ENCODE data around the gene SLC26A6. TPM values are rescaled to one million over a fixed set of nuclear protein-coding genes. Genes with fewer than 3 reads are reported as not detected.
A peak's percentile ranks its signal among the peaks of the same experiment; 100 is the strongest.

Gene SLC26A6
- total and polyA plus RNA-seq, 8 donors, result 14.0 to 34.9 (median 16.5) TPM

DNA sequence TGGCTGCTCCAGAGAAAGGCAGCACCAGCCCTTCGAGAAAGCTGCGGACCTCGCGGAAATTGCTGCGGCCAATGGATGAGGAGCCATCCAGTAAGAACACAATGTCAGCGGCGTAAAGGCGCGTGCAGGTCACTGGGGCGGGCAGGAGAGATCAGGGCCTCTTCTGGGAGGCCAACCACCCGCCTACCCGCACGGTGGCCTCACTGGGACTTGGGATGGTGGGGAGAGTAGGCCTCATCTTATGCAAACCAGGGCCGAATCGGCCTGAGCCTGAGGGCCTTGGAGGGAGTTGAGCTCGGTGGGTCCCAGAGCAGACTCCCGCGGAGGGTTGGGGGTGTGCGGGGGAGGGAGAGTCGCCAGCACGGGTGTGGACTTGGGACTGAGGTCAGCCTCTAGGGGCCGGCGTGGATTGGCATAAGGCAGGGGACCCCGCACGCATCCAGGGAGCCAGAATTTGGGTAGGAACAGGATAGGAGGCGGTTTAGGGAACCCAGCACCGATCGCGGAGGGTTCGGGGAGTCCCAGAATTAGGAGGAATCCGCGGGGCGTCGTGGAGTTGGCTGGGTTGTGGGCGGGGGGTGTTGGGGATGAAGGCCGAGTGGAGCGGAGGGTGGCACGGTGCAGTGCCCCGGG, 40.7 kb downstream of the SLC26A6 start:
- Histone ChIP-seq H3K4me3 (peak overlapping the region in 1 of 2 donors; percentile 15), H3K36me3 (peaks cover 0 to 29% of the 10 kb centered on the region in 2 donors), H3K27me3 (peaks cover 7 to 55% of the 10 kb centered on the region in 2 donors), H3K27ac (no peak overlapping the region), H3K9me3 (no peaks in the 10 kb centered on the region), H3K4me1 (peaks cover 4 to 22% of the 10 kb centered on the region in 2 donors)
- intact Hi-C loops (cut with DNase I), result no loop called here
- ATAC-seq, result no peak
- TF ChIP-seq, protein P1, sequence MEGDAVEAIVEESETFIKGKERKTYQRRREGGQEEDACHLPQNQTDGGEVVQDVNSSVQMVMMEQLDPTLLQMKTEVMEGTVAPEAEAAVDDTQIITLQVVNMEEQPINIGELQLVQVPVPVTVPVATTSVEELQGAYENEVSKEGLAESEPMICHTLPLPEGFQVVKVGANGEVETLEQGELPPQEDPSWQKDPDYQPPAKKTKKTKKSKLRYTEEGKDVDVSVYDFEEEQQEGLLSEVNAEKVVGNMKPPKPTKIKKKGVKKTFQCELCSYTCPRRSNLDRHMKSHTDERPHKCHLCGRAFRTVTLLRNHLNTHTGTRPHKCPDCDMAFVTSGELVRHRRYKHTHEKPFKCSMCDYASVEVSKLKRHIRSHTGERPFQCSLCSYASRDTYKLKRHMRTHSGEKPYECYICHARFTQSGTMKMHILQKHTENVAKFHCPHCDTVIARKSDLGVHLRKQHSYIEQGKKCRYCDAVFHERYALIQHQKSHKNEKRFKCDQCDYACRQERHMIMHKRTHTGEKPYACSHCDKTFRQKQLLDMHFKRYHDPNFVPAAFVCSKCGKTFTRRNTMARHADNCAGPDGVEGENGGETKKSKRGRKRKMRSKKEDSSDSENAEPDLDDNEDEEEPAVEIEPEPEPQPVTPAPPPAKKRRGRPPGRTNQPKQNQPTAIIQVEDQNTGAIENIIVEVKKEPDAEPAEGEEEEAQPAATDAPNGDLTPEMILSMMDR (IDR thresholded peaks at IDR 0.05), result no peak
- DNase-seq, result peak in 2 of 4 donors; percentile 10 to 75

DNA sequence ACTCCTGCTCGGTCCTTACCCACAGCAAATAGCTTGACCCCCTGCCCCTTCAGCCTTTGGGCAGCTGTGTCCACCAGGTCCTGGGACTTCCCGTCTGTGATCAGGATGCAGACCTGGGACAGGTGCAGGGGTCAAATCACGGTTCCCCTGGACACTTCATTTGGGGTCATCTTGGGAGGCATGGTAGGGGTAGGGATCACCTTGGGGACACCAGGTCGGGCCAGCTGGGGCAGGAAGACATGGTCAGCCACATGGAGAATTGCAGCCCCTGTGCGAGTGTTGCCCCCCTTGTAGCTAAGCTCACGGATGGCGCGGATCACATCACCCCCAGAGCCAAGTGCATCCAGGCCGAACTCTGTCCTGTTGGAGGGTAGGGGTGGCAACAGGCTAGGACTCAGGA, 41.9 kb downstream of the SLC26A6 start:
- ATAC-seq (no peak), DNase-seq (peak in 1 of 4 donors; percentile 65)
- Histone ChIP-seq H3K36me3 (peaks cover 0 to 17% of the 10 kb centered on the region in 2 donors), H3K27ac (no peak overlapping the region), H3K4me1 (peaks cover 4 to 18% of the 10 kb centered on the region in 2 donors), H3K9me3 (no peaks in the 10 kb centered on the region), H3K27me3 (peaks cover 7 to 67% of the 10 kb centered on the region in 2 donors), H3K4me3 (no peak overlapping the region)
- TF ChIP-seq, protein P1 (IDR thresholded peaks at IDR 0.05), result no peak
- intact Hi-C loops (cut with DNase I), result no loop called here

DNA sequence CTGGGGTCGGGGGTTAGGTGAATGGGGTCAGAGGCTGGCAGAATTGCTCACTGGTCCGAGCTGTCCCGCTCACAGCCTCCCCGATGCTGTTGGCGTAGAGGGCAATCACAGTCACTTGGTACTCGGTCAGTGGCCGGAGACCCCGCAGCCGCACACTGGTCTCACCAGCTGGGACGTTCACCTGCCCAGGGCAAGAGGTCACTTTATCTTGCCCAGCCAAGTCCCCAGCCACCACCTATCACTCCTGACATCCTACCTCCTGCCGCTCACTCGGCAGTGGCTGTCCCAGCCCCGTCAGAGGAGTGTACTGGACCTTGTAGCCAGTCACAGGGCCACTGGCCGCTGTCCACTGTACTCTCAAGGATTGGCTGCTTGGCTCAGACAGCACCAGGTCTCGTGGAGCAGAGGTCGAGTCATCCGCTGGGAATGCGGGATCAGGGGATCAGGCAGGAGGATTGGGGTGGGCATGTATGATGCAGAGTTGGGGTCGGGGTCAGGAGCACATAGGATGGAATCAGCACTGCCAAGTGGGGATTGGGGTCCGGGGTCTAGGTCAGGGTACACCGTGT, 42.7 kb downstream of the SLC26A6 start:
- peaks cover 7 to 74% of the 10 kb centered on the region in 2 donors for H3K27me3 ChIP-seq
- peaks cover 0 to 9% of the 10 kb centered on the region in 2 donors for H3K36me3 ChIP-seq
- TF ChIP-seq, protein P1 (IDR thresholded peaks at IDR 0.05), result no peak
- peaks cover 4 to 18% of the 10 kb centered on the region in 2 donors for H3K4me1 ChIP-seq
- no peak overlapping the region for H3K27ac ChIP-seq
- intact Hi-C loops (cut with DNase I), result no loop called here
- DNase-seq (peak in 1 of 4 donors; percentile 68), ATAC-seq (no peak)
- no peak overlapping the region for H3K4me3 ChIP-seq
- H3K9me3 ChIP-seq, result no peaks in the 10 kb centered on the region

DNA sequence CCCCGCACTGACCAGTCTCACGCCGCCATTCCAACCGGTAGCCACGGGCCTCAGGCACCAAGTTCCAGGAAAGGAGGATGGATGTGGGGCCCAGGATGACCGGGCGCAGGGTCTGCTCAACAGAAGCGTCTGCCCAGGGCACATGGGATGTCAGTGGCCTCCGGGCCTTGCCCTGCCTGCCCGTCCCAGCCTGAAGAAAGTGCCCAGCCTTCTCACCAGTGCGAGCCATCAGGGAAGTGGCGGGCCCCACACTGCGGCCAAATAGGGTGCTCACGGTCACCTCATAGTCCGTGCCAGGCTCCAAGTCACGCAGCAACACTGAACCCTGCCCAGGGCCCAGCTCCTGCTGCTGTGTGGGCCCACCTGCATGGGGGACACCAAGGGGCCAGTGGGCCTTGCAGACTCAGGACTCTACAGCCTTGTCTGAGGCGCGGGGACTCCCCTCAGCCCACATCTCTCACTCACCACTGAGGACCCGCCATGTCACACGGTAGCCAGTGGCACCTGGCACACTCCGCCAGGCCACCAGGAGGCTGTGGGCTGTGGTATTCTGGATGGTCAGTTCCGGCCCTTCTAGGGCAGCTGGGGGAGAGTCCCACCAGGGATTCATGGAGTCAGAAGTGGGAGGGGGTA, 43.3 kb downstream of the SLC26A6 start:
- TF ChIP-seq, protein P1 (IDR thresholded peaks at IDR 0.05), result no peak
- H3K36me3 ChIP-seq, result peaks cover 0 to 3% of the 10 kb centered on the region in 2 donors

DNA sequence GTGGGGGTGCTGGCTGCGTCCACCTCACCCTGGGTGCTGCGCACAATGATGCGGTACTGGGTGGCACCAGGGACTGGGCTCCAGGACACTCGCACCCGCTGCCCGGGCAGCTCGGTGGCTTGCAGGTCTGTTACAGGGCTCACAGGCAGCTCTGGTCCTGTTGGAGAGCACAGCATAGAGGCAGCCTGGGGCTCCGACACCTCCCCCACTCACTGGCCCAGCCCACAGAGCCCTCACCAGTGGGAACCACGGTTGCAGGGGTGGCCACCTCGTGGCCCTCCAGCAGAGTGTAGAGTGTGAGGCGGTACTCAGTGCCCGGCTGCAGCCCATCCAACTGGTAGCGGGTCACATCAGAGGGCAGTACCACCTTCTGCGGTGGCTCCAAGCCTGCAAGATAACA, 43.8 kb downstream of the SLC26A6 start:
- no peaks in the 10 kb centered on the region for H3K36me3 ChIP-seq
- H3K4me3 ChIP-seq, result no peak overlapping the region
- DNase-seq, result no peak
- peaks cover 4 to 18% of the 10 kb centered on the region in 2 donors for H3K4me1 ChIP-seq
- TF ChIP-seq, protein P1 (IDR thresholded peaks at IDR 0.05), result no peak
- no peak for ATAC-seq
- intact Hi-C loops (cut with DNase I), result no loop called here
- no peak overlapping the region for H3K27ac ChIP-seq
- H3K9me3 ChIP-seq, result no peaks in the 10 kb centered on the region
- peaks cover 7 to 75% of the 10 kb centered on the region in 2 donors for H3K27me3 ChIP-seq

More for the DNA sequence above, 43.3 kb downstream of the SLC26A6 start:
- Histone ChIP-seq H3K27ac (no peak overlapping the region), H3K27me3 (peaks cover 7 to 75% of the 10 kb centered on the region in 2 donors), H3K9me3 (no peaks in the 10 kb centered on the region), H3K4me3 (no peak overlapping the region), H3K4me1 (peaks cover 4 to 18% of the 10 kb centered on the region in 2 donors)
- intact Hi-C loops (cut with DNase I), result no loop called here
- ATAC-seq, result no peak
- peak in 1 of 4 donors; percentile 62 for DNase-seq
